Thyroid gland (tissue), 4 donors: ENCODE data around the gene SOWAHA. TPM values are rescaled to one million over a fixed set of nuclear protein-coding genes. Genes with fewer than 3 reads are reported as not detected.

ENCODE experiments used
- DNase-seq, 2 donors: peaks; one replicate each; pipeline ENCODE4 v3.0.0-alpha.2; 2019
- H3K27ac ChIP-seq, 3 donors: fragments of 200-600 bp; sonication (generic); 1 replicate in 2 of 3; 2 replicates in 1 of 3; pipeline ENCODE4 v1.5.1; 2016 to 2019; ENCODE audit warnings: mild to moderate bottlenecking in 1 of 3, moderate library complexity in 1 of 3
- H3K27me3 ChIP-seq: fragments of 200-600 bp; sonication (generic); one replicate; pipeline ENCODE4 v1.5.1; 2019
- H3K36me3 ChIP-seq, 2 donors: fragments of 200-600 bp; sonication (generic); one replicate each; pipeline ENCODE4 v1.5.1; 2016 to 2019
- H3K4me1 ChIP-seq, 2 donors: fragments of 200-600 bp; sonication (generic); one replicate each; pipeline ENCODE4 v1.5.1; 2017 to 2019
- H3K4me3 ChIP-seq, 3 donors: fragments of 200-600 bp; sonication (generic); replicated peaks in 1 of 3; 1 replicate in 2 of 3; 2 replicates in 1 of 3; pipeline ENCODE4 v1.5.1; 2016; ENCODE audit warnings: mild to moderate bottlenecking in 1 of 3
- H3K9me3 ChIP-seq: fragments of 200-600 bp; sonication (generic); one replicate; pipeline ENCODE4 v1.5.1; 2017
- CTCF ChIP-seq, 6 experiments: fragments of 200-600 bp in 3 of 6; fragments of 450-650 bp in 3 of 6; sonication (generic) in 3 of 6; IDR thresholded peaks; one replicate each; pipeline ENCODE4 v1.5.1; 2016 to 2019; ENCODE audit warnings: antibody characterized with exemption in 6 of 6, mild to moderate bottlenecking in 2 of 6, inconsistent platforms in 1 of 6, moderate library complexity in 1 of 6
- POLR2A ChIP-seq, 2 donors: fragments of 450-650 bp; IDR thresholded peaks; one replicate each; pipeline ENCODE4 v1.6.1; 2017; ENCODE audit warnings: antibody characterized with exemption in 2 of 2, mild to moderate bottlenecking in 2 of 2, moderate library complexity in 1 of 2
- WGBS, 2 donors: methylation state at CpG; one replicate each; pipeline ENCODE4 v1.1.5; 2017; 5-methylcytosine and 5-hydroxymethylcytosine counted together
- intact Hi-C: fragments of 100-400 bp; cut with DNase I; formaldehyde crosslinking; loops from one replicate; pipeline ENCODE4 v1.15.1; 2023
- total RNA-seq, 4 donors: library from RNA; depleted of rRNA; stranded (reverse); fragments of >200 nt; gene quantifications; one replicate each; pipeline ENCODE4 v1.2.3, GENCODE V29; 2016

SOWAHA gene
- total RNA-seq, 4 donors from 2014 or later = 3.7 to 9.3 (median 4.6) TPM

GRCh38 chr5:132807163-132807838 is 5.8 kb upstream of the SOWAHA start:
- no peaks in the 10 kb centered on the region for H3K9me3 ChIP-seq
- no peaks in the 10 kb centered on the region for H3K27me3 ChIP-seq
- no peaks in the 10 kb centered on the region for H3K36me3 ChIP-seq
- no peak for TF ChIP-seq POLR2A (IDR thresholded peaks at IDR 0.05)
- no peak for TF ChIP-seq CTCF (IDR thresholded peaks at IDR 0.05)
- intact Hi-C loops = no loop called here
- no peaks in the 10 kb centered on the region for H3K4me1 ChIP-seq
- DNase-seq = no peak
- no peak overlapping the region for H3K4me3 ChIP-seq
- 56 to 67% methylated on average over 12 of the region's 12 CpGs for WGBS, 2 donors
- H3K27ac ChIP-seq = no peak overlapping the region

GRCh38 chr5:132808448-132808847 is 4.7 kb upstream of the SOWAHA start:
- H3K36me3 ChIP-seq = no peaks in the 10 kb centered on the region
- intact Hi-C loops = no loop called here
- H3K4me3 ChIP-seq = no peak overlapping the region
- TF ChIP-seq POLR2A (IDR thresholded peaks at IDR 0.05) (no peak), CTCF (IDR thresholded peaks at IDR 0.05) (no peak)
- H3K27me3 ChIP-seq = no peaks in the 10 kb centered on the region
- H3K4me1 ChIP-seq = peaks cover 0 to 6% of the 10 kb centered on the region in 2 donors
- no peaks in the 10 kb centered on the region for H3K9me3 ChIP-seq
- H3K27ac ChIP-seq = no peak overlapping the region
- WGBS, 2 donors = 48 to 63% methylated on average over 2 of the region's 2 CpGs
- DNase-seq = no peak

GRCh38 chr5:132808866-132809265 is 4.2 kb upstream of the SOWAHA start:
- no peaks in the 10 kb centered on the region for H3K9me3 ChIP-seq
- no peak for DNase-seq
- no peak overlapping the region for H3K27ac ChIP-seq
- TF ChIP-seq CTCF (IDR thresholded peaks at IDR 0.05) (no peak), POLR2A (IDR thresholded peaks at IDR 0.05) (no peak)
- no peak overlapping the region for H3K4me3 ChIP-seq
- no peaks in the 10 kb centered on the region for H3K27me3 ChIP-seq
- H3K36me3 ChIP-seq = no peaks in the 10 kb centered on the region
- H3K4me1 ChIP-seq = peaks cover 3 to 6% of the 10 kb centered on the region in 2 donors
- intact Hi-C loops = no loop called here
- WGBS, 2 donors = 46 to 57% methylated on average over 3 of the region's 3 CpGs

GRCh38 chr5:132810605-132811004 is 2.5 kb upstream of the SOWAHA start:
- intact Hi-C loops = no loop called here
- no peak for DNase-seq
- TF ChIP-seq CTCF (IDR thresholded peaks at IDR 0.05) = no peak
- TF ChIP-seq POLR2A (IDR thresholded peaks at IDR 0.05) = no peak
- WGBS, 2 donors = 88% methylated on average over 5 of the region's 5 CpGs
- H3K4me3 ChIP-seq = no peak overlapping the region
- peaks cover 6 to 10% of the 10 kb centered on the region in 2 donors for H3K4me1 ChIP-seq
- H3K36me3 ChIP-seq = no peaks in the 10 kb centered on the region
- no peak overlapping the region for H3K27ac ChIP-seq
- no peaks in the 10 kb centered on the region for H3K27me3 ChIP-seq
- no peaks in the 10 kb centered on the region for H3K9me3 ChIP-seq

GRCh38 chr5:132812123-132812765 is 858 bp upstream of the SOWAHA start:
- 47 to 53% methylated on average over 18 of the region's 18 CpGs for WGBS, 2 donors
- no peaks in the 10 kb centered on the region for H3K36me3 ChIP-seq
- DNase-seq = no peak
- no peaks in the 10 kb centered on the region for H3K27me3 ChIP-seq
- no peak overlapping the region for H3K4me3 ChIP-seq
- intact Hi-C loops = no loop called here
- H3K9me3 ChIP-seq = no peaks in the 10 kb centered on the region
- peaks cover 6 to 10% of the 10 kb centered on the region in 2 donors for H3K4me1 ChIP-seq
- no peak overlapping the region for H3K27ac ChIP-seq
- TF ChIP-seq POLR2A (IDR thresholded peaks at IDR 0.05) (no peak), CTCF (IDR thresholded peaks at IDR 0.05) (no peak)
